Stimulated activated CD4-positive, alpha-beta T cell treated with anti-CD3 and anti-CD28 coated beads, Interleukin-12 subunit alpha, Interleukin-12 subunit beta, amount 100 ng/mL, for 24 hours (primary cell): ENCODE measurements around the gene TUBGCP3.

Source experiments
- DNase-seq, 2 experiments: peaks; one replicate each; pipeline ENCODE4 v3.0.0-alpha.2; 2020; ENCODE audit warnings: low read depth in 2 of 2

Gene TUBGCP3

DNA sequence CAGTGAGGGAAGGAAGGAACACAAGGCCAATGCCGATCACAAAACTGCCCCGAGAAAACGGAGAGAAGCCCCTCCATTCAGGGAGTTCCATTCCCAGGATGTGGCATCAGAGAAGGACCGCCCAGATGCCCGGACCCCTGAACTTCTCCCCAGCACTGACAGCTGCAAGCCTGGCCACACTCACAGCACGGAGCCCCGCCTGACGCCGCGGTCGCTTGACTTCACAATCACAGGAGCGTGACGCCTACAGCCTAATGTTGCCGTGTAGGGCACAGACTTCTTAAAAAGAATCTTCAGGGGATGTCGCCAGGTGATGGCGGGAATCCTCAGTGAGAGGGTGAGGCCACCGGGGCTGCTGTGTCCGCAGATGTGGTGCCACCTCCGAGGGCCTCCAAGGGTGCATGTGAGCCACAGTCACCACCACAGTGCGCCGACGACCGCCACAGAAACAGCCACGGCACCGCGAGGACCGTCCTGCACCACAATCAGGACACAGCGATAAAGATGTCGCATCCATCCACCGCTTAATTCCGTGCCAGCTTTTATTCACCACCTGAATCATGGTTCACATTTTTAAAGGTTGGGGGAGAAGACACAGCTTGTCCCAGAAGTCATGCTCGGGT is 134.6 kb downstream of the TUBGCP3 start:
- DNase-seq: no peak

DNA sequence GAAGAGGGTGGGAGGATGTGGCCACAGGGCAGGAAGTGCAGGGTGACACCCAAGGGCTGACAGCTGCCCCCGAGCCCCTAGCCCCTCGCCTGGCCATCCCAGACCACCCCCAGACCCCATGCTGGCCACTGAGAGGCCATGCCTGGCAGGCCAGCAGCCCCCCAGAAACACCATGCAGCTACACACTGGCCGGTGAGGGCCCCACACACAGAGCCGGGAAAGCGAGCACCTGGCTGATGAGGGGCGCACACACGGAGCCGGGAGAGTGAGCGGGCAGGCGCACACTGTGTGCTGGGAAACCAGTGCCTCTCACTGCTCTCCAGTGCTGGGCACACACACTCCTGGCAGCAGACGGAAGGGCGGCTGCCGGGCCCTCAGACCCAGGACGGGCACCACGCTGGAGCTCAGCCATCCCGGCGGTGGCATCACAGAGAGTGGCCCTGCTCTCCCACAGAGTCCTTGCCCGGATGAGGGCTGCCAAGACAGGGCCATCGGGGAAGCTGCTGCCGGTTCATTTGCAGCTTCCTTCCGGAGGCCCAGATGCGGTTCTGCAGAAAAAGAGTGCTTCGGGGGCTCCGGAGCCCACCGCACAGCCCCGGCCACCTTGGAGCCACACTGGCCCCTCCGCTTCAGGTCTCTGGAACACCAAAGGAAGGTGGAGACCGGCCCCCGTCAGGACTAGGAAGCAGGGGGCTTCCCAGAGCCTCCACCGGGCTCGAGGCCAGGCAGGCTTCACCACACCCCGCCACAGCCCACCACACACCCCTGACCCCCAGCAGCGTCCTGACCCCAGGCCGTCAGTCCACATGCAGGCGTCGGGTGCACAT is 135.4 kb downstream of the TUBGCP3 start:
- no peak for DNase-seq

DNA sequence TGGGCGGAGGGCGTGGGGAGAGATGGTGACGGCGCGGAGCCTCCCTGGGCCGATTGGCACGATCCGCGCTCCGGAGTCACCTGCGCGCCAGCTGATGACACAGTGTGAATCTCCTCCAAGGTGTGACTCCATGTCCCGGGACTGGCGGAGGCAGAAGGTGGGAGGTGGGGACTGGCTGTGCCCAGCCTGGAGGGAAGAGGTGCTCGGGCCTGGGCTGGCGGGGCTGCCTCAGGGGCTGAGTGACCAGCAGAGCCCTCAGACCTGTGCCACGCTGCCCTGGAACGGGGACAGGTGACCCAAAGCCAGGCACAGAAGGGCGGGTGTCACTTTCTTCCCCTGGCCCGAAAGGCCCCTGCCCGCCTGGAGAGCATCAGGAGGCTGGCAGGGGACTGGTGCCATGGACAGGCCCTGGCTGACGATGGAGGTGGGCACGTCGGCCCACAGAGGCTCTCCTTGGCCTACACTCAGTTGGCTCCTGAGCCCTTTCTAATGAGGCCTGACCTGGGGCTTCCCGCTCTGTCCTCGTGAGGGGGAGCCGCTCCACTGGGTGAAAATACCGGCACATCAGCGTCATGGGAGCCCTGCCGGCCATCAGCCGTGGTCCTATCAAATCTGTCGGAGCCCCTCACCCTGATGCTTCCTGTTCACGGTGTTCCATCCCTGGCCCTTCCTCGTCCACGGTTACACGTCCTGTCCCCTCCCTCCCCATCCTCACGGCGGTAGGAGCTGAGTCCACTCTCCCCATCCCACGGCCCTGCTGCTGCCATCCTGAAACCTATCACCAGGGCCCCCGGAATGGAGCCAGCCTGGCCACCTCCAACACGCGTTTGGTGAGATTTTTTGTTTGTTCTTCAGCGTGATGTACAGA is 136.2 kb downstream of the TUBGCP3 start:
- no peak for DNase-seq

DNA sequence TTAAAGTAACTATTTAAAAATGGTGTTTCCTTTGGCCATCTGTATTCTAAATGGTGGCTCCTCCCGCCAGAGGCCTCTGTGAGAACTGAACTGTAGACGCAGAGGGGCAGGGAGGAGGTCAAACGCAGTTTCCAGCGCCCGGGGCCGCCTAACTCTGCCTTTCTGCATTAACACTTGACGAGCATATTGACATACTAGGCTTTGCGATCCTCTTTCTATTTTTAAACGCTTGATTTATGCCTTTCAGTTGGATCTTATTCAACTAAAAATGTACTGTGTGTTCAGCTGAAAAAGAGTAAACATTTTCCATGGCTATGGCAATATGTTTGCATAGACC is 137.1 kb downstream of the TUBGCP3 start:
- no peak for DNase-seq

DNA sequence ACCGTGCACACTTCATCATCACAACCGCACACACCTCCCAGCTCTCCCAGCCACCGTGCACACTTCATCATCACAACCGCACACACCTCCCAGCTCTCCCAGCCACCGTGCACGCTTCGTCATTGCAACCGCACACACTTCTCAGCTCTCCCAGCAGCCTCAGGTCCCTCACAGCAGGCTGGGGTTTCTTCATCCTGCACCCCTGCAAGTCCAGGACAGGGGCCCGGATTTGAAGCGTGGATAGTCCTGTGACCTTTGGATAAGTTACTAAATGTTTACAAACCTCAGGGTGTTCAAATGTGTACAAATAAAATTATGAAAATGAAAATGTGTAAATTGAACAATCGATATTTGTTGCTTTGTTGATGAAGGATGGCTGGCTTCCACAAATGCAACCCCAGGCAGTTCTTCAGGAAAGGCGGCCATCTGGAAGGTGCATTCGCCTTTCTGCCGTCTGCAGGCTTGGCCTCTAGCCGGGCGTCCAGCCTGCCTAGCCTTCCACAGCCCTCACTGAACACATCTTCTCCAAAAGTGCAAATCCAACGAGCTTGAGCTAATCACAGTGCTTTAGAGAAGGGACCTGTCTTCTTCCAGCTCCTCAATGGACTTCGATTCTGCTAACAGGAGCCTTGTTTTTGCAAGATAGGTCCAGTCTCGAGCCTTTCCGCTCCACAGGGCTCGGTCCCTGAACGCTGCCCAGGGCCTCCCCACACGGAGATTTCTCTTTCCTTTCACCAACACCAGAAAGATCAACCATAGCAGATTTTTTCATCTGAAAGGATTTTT is 137.6 kb downstream of the TUBGCP3 start:
- no peak for DNase-seq

DNA sequence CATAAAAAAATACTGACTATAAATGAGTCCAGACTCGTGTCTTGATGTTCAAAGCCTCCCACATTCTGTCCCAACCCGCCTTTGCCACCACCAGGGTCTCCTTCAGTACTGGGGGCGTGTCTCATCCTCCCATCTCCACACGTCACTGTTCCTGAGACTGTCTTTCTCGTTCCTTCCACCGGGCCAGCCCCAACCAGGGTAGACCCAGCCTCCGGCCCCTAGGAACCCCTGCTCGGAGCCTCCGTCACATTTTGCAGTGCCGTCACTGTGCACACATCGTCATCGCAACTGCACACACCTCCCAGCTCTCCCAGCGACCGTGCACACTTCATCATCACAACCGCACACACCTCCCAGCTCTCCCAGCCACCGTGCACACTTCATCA is 138.4 kb downstream of the TUBGCP3 start:
- DNase-seq: no peak

DNA sequence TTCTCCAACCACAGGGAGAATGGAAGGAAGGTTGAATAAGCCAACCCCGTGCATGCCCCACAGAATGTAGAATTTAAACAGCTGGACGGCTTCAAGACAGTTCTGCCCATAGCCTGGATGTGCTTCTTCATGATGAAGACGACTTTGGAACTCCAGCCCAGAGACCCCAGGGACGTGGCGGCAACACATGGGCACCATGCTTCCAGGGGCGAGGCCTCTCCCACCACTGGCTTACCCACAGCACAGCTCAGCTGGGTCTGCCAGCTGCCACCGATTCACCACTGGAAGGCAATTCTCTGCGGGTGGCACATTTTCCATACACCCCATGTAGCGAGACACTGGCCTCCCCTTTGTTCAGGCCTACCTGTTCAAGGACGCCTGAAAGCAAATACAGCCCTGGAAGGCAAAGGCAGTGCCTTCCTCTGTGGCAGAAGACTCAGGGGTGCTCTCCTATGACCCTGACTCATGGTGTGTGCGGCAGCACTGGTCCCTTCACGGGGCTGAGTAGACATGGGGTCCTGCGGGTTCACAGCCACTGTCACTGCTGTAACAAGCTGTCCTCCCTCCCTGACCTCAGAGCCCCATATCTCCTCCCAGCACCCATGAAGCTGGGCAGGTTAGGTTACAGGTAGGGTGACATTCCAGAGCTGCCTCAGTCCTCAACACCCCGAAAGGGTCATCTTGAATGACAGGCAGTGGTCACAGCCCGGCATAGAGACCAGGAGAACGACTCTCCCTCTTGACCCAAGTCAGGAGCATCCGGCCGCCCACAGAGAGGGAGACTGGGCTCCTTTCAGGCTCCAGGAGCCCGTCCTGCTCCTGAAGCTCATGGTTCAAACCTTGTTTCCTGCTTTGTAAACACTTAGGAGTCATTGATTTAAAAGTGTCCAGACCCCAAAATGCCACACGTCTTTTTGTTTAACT is 139.1 kb downstream of the TUBGCP3 start:
- no peak for DNase-seq

DNA sequence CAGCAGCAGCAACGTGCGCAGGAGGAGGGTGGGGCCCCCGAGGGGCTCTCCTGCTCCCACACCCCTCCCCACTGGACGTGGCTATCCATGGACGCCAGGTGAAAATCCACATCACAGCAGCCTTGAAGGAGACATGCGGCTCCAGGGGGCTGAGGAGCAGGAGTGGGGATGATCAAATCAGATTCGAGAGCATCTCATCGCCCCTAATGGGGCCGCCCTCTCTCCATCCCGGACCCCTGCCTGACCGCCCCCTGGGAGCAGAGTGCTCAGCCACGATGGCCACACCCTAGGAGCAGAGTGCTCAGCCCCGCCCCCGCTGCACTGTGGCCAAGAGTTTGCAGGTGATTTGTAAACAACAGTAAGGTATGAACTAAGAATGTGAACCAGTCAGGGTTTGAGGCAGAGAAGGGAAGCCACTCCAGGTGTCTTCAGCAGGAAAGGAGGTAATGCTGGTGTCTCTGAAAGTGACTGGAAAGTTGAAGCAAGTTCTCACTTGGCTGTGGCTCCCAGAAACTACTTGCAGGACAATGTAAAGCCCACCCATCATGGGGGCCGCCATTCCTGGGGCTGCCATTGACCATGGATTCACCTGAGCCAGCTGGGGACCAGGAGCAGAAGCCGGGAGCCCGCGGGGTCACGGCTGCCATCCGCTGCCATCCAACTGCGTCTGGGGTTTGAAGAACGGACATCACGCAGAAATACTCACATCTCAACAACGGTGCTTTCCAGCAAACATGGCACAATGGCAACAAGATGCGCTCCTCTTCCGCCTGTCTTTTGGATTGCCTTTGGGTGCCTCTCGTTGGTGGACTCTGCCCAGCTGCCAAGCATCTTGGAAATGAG is 140.0 kb downstream of the TUBGCP3 start:
- no peak for DNase-seq

DNA sequence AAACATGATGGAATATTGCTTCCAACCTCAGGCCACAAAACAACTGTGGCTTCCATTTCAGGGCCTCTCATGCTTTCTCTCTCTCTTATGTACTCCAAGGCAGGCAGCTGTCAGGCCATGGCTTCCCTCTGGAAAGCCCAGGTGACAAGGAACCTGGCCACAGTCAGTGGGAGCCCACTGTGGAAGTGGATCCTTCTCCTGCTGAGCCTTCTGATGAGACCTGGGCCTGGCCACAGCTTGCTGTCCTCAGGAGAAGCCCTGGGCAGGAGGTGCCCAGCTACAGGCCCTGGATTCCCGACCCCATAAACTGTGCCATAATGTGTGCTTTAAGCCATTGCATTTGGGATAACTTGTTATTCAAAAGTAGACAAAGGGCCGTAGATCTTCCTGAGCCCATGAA is 140.6 kb downstream of the TUBGCP3 start:
- no peak for DNase-seq

DNA sequence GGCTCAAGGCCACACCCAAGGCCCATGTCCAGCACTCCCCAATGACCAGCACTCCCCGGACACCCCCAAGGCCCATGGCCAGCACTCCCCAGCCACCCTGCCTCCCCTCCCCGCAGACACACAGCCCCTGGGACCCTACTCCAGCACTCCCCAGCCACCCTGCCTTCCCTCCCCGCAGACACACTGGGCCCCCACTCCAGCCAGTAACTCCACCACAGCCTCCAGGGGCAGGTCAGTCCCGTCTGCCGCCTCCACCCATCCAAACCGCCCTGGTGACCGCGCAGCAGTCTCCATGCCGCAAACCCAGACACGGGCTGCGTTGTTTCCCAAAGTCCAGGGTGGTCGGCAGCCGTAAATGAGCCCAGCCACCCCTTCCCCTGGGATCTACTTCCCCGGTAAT is 141.1 kb downstream of the TUBGCP3 start:
- no peak for DNase-seq

DNA sequence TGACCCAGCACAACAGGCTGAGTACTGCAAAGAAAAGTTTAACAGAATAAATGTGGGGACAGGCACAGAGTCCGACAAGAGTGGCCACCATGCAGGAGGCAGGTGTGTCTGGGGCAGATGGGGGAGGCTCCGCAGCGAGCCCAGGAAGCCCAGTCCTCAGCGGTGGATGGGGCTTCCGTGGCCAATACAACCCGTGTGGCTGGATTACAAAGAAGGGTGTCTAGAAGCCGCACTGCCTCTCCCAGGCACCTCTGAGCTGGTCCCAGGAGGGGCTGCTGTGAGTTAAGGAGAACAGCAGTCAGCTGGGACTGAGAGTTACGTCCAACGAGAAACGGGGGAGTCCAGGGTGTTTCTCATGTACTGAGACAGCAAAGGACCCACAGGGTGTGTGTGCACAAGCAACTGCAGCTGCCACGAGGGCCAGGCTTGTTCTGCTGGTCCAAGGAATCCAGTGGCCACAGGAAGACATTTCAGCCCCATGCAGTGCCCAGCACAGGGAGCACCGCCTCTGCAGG is 141.5 kb downstream of the TUBGCP3 start:
- DNase-seq: no peak

DNA sequence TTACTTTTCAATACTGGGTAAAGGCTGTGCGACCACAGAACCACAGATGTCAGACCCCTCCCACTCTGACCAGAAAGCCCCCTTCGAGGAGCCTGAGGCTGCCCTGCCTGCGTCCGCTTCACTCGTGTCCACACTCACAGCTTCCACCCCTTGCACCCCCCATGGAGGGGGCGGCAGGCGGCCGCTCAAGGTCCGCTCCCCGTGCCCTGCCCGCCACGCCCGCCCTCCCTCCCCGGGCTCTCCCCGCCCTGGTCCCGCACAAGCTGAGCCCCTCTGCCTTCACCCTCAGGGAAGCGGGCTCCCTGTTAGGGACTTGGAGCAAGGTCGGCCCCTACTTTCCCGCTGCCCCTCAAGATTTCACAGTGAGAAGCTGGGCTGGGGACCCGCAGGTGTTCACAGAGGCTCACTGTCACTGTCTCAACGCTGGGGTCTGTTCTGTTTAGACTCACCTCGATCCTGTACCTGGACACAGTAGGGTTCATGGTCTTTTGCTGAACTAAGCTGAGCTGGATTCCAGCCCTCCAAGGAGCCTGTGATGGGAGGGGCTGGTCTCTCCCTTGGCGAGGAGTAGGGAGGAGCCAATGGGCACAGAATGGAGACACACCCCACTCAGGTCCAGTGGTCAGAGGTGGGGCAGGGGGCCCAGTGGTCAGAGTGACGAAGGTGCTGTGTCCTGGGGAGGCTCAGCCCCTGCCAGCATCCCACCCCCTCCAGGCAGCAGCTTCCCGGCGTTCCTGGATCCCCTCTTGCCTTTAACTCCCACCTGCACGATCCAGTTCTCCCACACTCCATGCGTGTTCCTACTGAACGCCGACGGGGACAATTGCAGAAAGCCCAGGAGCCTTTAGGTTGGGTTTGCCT is 142.3 kb downstream of the TUBGCP3 start:
- no peak for DNase-seq

DNA sequence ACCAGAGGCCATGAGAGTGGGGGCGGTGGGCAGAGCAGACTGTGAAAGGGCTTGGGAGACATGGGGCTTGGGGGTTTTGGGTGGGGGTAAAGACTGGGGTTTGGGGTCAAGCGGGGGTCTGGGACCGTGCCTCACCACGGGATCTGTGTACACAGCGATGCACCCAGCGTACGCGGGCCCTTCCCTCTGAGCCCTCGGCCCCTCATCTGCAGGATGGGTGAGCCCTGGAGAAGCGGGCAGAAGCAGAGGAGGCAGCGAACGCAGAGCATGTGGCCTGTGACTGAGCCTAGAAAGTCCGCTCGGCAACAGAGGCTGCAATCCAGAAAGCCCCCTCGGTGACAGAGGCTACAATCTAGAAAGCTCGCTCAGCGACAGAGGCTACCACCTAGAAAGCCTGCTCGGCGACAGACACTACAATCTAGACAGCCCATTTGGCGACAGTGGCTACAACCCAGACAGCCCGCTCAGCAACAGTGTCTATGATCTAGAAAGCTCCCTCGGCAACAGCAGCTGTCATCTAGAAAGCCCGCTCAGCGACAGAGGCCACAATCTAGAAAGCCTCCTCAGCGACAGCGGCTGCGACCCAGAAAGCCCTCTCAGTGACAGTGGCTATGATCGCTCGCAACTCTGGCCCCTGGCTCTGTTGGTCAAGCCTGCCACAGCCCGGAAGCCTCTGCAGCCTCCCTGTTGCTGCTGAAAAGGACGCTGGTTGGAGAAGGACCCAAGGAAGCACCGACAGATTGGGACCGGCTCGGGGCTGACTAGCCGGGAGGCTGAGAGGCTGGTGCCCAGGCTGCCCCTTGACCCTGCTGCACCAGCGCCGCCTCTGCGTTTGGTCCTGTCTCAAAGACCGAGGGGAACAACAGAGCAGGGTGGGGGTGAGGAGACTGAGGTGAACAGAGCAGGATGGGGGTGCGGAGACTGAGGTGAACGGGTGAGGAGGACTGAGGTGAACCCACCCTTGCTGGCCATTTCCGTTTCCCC is 143.2 kb downstream of the TUBGCP3 start:
- no peak for DNase-seq

DNA sequence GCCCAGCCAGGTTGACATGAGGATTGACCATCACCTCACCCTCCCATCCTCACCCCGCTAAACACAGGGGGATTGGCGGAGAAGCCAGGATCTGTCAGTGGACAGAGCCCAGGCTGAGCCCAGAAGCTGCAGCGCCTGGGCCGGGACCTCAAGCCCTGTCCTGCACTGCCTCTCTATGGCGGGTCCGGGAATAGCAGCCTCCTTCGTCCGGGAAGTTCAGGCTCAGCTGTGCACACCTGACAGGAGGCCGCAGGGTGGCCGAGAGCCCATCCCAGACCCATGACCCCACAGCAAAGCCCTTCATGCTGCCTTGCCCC is 144.0 kb downstream of the TUBGCP3 start:
- peak; percentile 24 to 61 for DNase-seq

DNA sequence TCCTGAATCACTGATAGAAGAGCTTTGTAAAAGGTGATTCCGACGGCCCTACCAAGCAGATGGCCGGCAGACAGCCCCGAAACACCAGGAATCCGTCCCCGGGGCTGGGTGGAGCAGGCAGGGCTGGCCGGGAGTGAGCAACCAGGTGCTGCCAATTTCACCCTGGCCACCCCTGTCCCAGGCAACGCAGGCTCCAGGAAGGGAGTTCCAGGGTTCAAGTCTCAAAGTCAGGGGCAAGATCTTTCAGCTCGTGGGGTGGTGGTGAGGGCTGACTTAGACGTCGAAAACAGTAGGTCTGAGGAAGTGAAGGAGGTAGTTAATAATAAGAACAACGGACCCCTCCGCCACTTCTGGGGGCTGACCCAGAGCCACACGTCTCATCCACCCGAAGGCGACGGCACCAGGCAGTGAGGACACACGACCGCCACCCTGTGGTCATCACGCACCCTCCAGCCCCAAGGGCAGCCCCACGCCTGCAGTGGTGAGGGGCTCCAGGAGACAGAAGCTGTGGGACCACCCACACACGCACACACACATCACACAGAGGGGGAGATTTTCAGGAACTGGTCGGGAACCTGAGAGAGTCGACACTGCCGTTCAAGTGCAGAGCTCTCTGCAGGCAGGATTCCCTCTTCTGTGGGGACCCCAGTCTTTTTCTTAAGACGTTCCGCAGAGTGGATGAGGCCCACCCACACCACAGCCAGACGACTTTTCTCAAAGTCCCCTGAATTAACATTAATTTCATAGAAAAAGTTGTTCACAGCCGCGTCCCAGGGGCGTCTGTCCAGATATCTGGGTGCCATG is 144.6 kb downstream of the TUBGCP3 start:
- DNase-seq: no peak

DNA sequence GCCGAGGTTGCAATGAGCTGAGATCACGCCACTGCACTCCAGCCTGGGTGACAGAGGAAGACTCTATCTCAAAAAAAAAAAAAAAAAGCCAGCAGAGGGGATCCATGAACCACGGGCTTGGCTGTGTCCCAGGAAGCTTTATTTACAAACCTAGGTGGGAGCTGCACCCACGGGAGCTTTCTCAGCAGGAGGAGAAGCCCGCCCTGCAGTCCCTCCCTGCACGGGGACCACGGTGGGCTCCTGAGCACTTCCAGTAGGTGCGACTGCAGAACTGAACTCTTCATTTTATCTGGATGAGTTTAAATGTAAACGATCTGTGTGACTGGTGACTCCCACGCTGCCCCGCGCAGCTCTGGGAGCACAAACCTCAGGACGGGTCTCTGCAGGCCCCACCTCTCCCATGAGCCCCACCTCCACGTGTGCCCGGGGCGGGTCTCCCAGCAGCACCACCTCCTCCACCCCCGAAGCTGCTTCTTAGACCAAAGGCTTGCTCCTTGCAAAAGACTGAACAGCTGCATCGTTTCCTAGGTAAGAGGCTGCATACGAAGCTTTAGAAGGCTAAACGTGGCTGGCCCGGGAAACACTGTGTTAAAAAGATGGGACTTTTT is 145.4 kb downstream of the TUBGCP3 start:
- DNase-seq: no peak
